ENCODE data around the gene EXOC6. TPM values are rescaled to one million over a fixed set of nuclear protein-coding genes. Genes with fewer than 3 reads are reported as not detected.

EXOC6 gene
- total RNA-seq, 1 experiment from 2014 or later: 9.3 TPM

- H3K4me3 ChIP-seq: no peak overlapping the region
- DNase-seq: no peak
- CTCF ChIA-PET: interaction anchor here (0.6 kb wide), 1 partner anchor 168 kb away, joined by 21 read pairs; no protein-coding TSS in a partner anchor
- no peaks in the 10 kb centered on the region for H4K20me1 ChIP-seq (ENCODE audit: insufficient read depth)
- intact Hi-C loops (cut with micrococcal nuclease; ENCODE audit: unreplicated experiment): no loop called here
- H3K27me3 ChIP-seq (ENCODE audit: insufficient read depth, low read depth): no peaks in the 10 kb centered on the region
- H3F3A ChIP-seq (ENCODE audit: insufficient read depth, low read depth): no peaks in the 10 kb centered on the region
- no peaks in the 10 kb centered on the region for H3K79me2 ChIP-seq (ENCODE audit: low read depth)
- no peaks in the 10 kb centered on the region for H3K36me3 ChIP-seq (ENCODE audit: low read depth)
- no peaks in the 10 kb centered on the region for H3K9me2 ChIP-seq (ENCODE audit: insufficient read depth)
- TF ChIP-seq CTCF (conservative IDR thresholded peaks at IDR 0.05) (no peak), EZH2 (IDR thresholded peaks at IDR 0.05; ENCODE audit: low read depth) (no peak)
- H3K4me1 ChIP-seq (replicated peaks; ENCODE audit: insufficient read depth): peaks cover 23% of the 10 kb centered on the region; the same call in 1 of the 2 replicates
- BruUV-seq (replicated peaks): no TSS peak
- no peak overlapping the region for H2AFZ ChIP-seq
- POLR2A ChIA-PET (ENCODE audit: unreplicated experiment): no interaction called here
- no peaks in the 10 kb centered on the region for H3K9me3 ChIP-seq (ENCODE audit: insufficient read depth, low read depth)
- no peak overlapping the region for H3K27ac ChIP-seq
- no peak overlapping the region for H3K4me2 ChIP-seq
Observed at GRCh38 chr10:93069245-93069561, 220.9 kb downstream of the EXOC6 start.

- POLR2A ChIA-PET (ENCODE audit: unreplicated experiment): interaction anchor here (0.8 to 1.0 kb wide), 2 partner anchors 479 to 1147 kb away, joined by 5 to 8 read pairs; partner anchors contain the start of gene BTAF1
- CTCF ChIA-PET: no interaction called here
- no TSS peak for BruUV-seq (replicated peaks)
Observed at GRCh38 chr10:93070378-93071176, 222.3 kb downstream of the EXOC6 start.

GRCh38 chr10:93071177-93071472, 222.8 kb downstream of the EXOC6 start:
- no peaks in the 10 kb centered on the region for H3F3A ChIP-seq (ENCODE audit: insufficient read depth, low read depth)
- no peaks in the 10 kb centered on the region for H3K27me3 ChIP-seq (ENCODE audit: insufficient read depth, low read depth)
- H3K9me3 ChIP-seq (ENCODE audit: insufficient read depth, low read depth): no peaks in the 10 kb centered on the region
- H3K27ac ChIP-seq: no peak overlapping the region
- CTCF ChIA-PET: no interaction called here
- POLR2A ChIA-PET (ENCODE audit: unreplicated experiment): interaction anchor here (1.0 kb wide), 1 partner anchor 480 kb away, joined by 8 read pairs; no protein-coding TSS in a partner anchor
- H3K79me2 ChIP-seq (ENCODE audit: low read depth): no peaks in the 10 kb centered on the region
- H3K4me1 ChIP-seq (replicated peaks; ENCODE audit: insufficient read depth): peaks cover 23% of the 10 kb centered on the region; the same call in 1 of the 2 replicates
- no peak overlapping the region for H2AFZ ChIP-seq
- no TSS peak for BruUV-seq (replicated peaks)
- H3K4me3 ChIP-seq: no peak overlapping the region
- intact Hi-C loops (cut with micrococcal nuclease; ENCODE audit: unreplicated experiment): loop anchor here (5.0 to 10.0 kb wide), 3 partner anchors 64 to 444 kb away; no protein-coding TSS in a partner anchor
- TF ChIP-seq EZH2 (IDR thresholded peaks at IDR 0.05; ENCODE audit: low read depth) (no peak), CTCF (conservative IDR thresholded peaks at IDR 0.05) (no peak)
- H3K36me3 ChIP-seq (ENCODE audit: low read depth): no peaks in the 10 kb centered on the region
- no peaks in the 10 kb centered on the region for H4K20me1 ChIP-seq (ENCODE audit: insufficient read depth)
- H3K9me2 ChIP-seq (ENCODE audit: insufficient read depth): no peaks in the 10 kb centered on the region
- no peak for DNase-seq
- H3K4me2 ChIP-seq: peak overlapping the region; percentile 19; the same call in 1 of the 2 replicates

More at GRCh38 chr10:93070378-93071176, 222.3 kb downstream of the EXOC6 start:
- Histone ChIP-seq H3K4me2 (peak overlapping the region; percentile 19; the same call in 1 of the 2 replicates), H3K27ac (no peak overlapping the region), H3K4me3 (no peak overlapping the region), H3K4me1 (replicated peaks; ENCODE audit: insufficient read depth) (peaks cover 23% of the 10 kb centered on the region; the same call in 1 of the 2 replicates), H2AFZ (no peak overlapping the region), H3K9me3 (ENCODE audit: insufficient read depth, low read depth) (no peaks in the 10 kb centered on the region), H3K9me2 (ENCODE audit: insufficient read depth) (no peaks in the 10 kb centered on the region), H3K79me2 (ENCODE audit: low read depth) (no peaks in the 10 kb centered on the region), H4K20me1 (ENCODE audit: insufficient read depth) (no peaks in the 10 kb centered on the region), H3K36me3 (ENCODE audit: low read depth) (no peaks in the 10 kb centered on the region), H3K27me3 (ENCODE audit: insufficient read depth, low read depth) (no peaks in the 10 kb centered on the region), H3F3A (ENCODE audit: insufficient read depth, low read depth) (no peaks in the 10 kb centered on the region)
- no peak for DNase-seq
- TF ChIP-seq EZH2 (IDR thresholded peaks at IDR 0.05; ENCODE audit: low read depth) (no peak), CTCF (conservative IDR thresholded peaks at IDR 0.05) (no peak)
- intact Hi-C loops (cut with micrococcal nuclease; ENCODE audit: unreplicated experiment): loop anchor here (5.0 to 10.0 kb wide), 3 partner anchors 63 to 444 kb away; no protein-coding TSS in a partner anchor

Data from PC-9 (cell line).